ENCODE results near the gene SDR42E1. TPM values are rescaled to one million over a fixed set of nuclear protein-coding genes. Genes with fewer than 3 reads are reported as not detected.

Gene SDR42E1
- total and polyA plus RNA-seq, 2 of the 4 experiments (the other 2 are of a cell fraction) = 0.44 to 0.72 TPM

DNA sequence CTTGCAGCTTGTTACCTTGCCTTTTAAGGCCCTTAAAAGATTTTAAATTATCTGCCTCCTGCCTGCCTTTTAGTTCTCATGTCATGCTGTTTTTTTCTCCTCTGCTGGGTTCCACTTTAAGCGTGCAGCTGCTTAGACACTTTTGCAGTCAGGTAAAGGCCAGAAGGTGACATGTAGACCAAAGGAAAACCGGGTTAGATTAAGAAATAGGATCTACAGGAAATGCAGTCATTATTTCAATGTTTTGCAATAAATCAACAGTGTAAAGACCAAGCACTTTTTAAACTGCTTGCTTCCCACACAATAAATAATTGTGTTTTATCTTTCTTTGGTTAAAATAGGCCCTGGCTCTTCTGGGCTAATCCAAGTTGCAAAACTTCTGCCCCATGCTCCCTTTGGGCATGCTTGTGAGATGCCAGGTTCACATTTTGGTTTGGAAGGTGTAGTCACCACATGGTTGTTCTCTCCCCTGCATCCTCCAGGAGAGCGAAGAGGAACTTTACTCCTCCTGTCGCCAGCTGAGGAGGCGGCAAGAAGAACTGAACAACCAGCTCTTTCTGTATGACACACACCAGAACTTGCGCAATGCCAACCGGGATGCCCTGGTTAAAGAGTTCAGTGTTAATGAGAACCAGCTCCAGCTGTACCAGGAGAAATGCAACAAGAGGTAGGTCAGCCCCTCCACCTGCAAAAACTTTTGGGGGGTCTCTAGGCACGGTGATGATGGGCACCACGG, 54.9 kb downstream of the SDR42E1 start:
- Histone ChIP-seq H3K56ac (ENCODE audit: extremely low read depth, insufficient read depth, low read length) (no peak overlapping the region), H3K27me3 (ENCODE audit: control insufficient read depth, insufficient read depth, low read length) (peaks cover 2% of the 10 kb centered on the region; the same call in 1 of the 2 replicates), H3K18ac (ENCODE audit: low read depth, low read length) (no peak overlapping the region), H3K27ac (ENCODE audit: insufficient read depth, low read length) (no peak overlapping the region), H3K79me1 (ENCODE audit: low read depth in 1 of 2, low read length in 2 of 2) (no peaks in the 10 kb centered on the region), H4K91ac (ENCODE audit: insufficient read depth, low read depth, low read length) (no peak overlapping the region), H3K9me1 (ENCODE audit: insufficient read depth, low read length) (no peaks in the 10 kb centered on the region), H3K36me3 (ENCODE audit: control insufficient read depth, insufficient read depth, low read length) (no peaks in the 10 kb centered on the region), H2BK20ac (ENCODE audit: low read depth, low read length) (no peak overlapping the region), H3K4me1 (ENCODE audit: control insufficient read depth, insufficient read depth, low read length) (no peaks in the 10 kb centered on the region), H4K5ac (ENCODE audit: low read depth, low read length) (no peak overlapping the region), H2BK15ac (ENCODE audit: low read depth, low read length) (no peak overlapping the region), H2BK5ac (ENCODE audit: low read depth, low read length, poor library complexity, severe bottlenecking) (no peak overlapping the region), H2AK5ac (ENCODE audit: low read depth, low read length) (no peak overlapping the region), H3K14ac (replicated peaks; ENCODE audit: low read depth, low read length) (no peak overlapping the region), H3K4ac (ENCODE audit: low read depth, low read length) (no peak overlapping the region), H2AK9ac (replicated peaks; ENCODE audit: low read depth, low read length, poor library complexity) (no peak overlapping the region), H3K9ac (ENCODE audit: low read depth, low read length) (no peak overlapping the region), H4K20me1 (ENCODE audit: insufficient read depth, low read length) (no peaks in the 10 kb centered on the region), H3K4me3 (ENCODE audit: insufficient read depth, low read depth, low read length) (no peak overlapping the region), H3K4me2 (ENCODE audit: low read depth, low read length) (no peak overlapping the region), H2BK120ac (ENCODE audit: low read depth, low read length) (no peak overlapping the region), H3K23ac (ENCODE audit: low read depth, low read length) (no peak overlapping the region), H3K9me3 (ENCODE audit: control insufficient read depth, insufficient read depth, low read length) (no peaks in the 10 kb centered on the region), H4K8ac (ENCODE audit: low read depth in 2 of 2, low read length in 2 of 2) (no peak overlapping the region), H2AFZ (replicated peaks; ENCODE audit: low read length, poor library complexity) (no peak overlapping the region)
- dilution Hi-C loops (cut with HindIII; ENCODE audit: low sequenced_read_pairs, unreplicated experiment) = no loop called here
- no peak for DNase-seq
- ChIA-PET POLR2A (ENCODE audit: unreplicated experiment) (no interaction called here), CTCF (no interaction called here)
- intact Hi-C loops (cut with micrococcal nuclease) = loop anchor here (10.0 kb wide), 1 partner anchor 62 kb away; no protein-coding TSS in a partner anchor
- TF ChIP-seq CEBPB (IDR thresholded peaks at IDR 0.05; ENCODE audit: low read depth, low read length) (peak; percentile 82), RFX5 (IDR thresholded peaks at IDR 0.05; ENCODE audit: low read depth, low read length) (no peak)
- in situ Hi-C loops (cut with MboI; ENCODE audit: low sequenced_read_pairs) = no loop called here
- 76% methylated on average over 4 of the region's 9 CpGs; no CpG with 5 or more reads in 1 of the 2 experiments for WGBS, 2 experiments (ENCODE audit: extremely low coverage in 2 of 2, insufficient read length in 1 of 2)
- ATAC-seq (ENCODE audit: low read depth) = no peak
- BruUV-seq (replicated peaks) = no TSS peak
